PFSK-1 (cell line): Measurements from ENCODE around the gene SORD.

ENCODE experiments used
- FOXP2 ChIP-seq: optimal IDR thresholded peaks from 2 replicates; pipeline ENCODE3; 2011; ENCODE audit warnings: borderline replicate concordance, control low read depth, inconsistent platforms; ENCODE audit not compliant: insufficient read depth; ENCODE audit errors: extremely low read length, extremely low read depth
- POLR2AphosphoS5 ChIP-seq: IDR thresholded peaks from 2 replicates; pipeline ENCODE4 v1.6.1; 2012; ENCODE audit warnings: low read depth, mild to moderate bottlenecking, control low read depth, low read length, moderate library complexity
- SIN3A ChIP-seq: IDR thresholded peaks from 2 replicates; pipeline ENCODE4 v1.6.1; 2012; ENCODE audit warnings: mild to moderate bottlenecking, low read length, moderate library complexity, borderline replicate concordance; ENCODE audit not compliant: insufficient read depth
- TAF1 ChIP-seq: IDR thresholded peaks from 2 replicates; pipeline ENCODE4 v1.6.1; 2012; ENCODE audit warnings: low read length, control low read depth, borderline replicate concordance; ENCODE audit not compliant: insufficient read depth
- TF ChIP-seq, protein P1 (sequence below), 2 experiments: IDR thresholded peaks; 2 replicates each; pipeline versions ENCODE4 v1.6.1 to v1.8.0; 2011 to 2012; ENCODE audit warnings: low read depth in 2 of 2, low read length in 2 of 2, control low read depth in 1 of 2, inconsistent platforms in 1 of 2, mild to moderate bottlenecking in 1 of 2, moderate library complexity in 1 of 2; ENCODE audit not compliant: insufficient read depth in 1 of 2

SORD gene

DNA sequence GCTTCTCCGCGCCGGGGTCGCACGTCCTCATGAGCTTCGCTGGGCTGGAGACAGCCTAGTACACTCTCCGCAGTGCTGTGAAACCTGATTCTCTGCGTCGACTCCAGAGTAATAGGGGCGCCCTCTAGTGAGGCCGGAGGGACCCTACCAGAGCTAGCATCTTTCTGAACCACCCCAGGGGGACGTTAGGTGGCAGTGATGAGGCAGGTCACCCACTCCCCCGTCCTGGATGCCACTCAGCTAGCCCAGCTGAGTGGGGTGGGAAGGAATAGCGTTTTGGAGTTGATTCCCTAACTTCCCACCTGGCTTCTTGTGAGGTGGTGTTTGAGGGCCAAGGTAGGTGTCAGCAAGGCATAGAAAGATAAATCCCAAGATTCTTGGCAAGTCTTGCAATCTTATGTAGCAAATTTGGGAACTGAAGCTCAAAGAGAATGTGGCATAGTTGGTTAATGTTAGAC, 95.2 kb downstream of the SORD start:
- TF ChIP-seq SIN3A (no peak), POLR2AphosphoS5 (no peak), FOXP2 (peak; percentile 28), TAF1 (no peak)
- TF ChIP-seq, protein P1, sequence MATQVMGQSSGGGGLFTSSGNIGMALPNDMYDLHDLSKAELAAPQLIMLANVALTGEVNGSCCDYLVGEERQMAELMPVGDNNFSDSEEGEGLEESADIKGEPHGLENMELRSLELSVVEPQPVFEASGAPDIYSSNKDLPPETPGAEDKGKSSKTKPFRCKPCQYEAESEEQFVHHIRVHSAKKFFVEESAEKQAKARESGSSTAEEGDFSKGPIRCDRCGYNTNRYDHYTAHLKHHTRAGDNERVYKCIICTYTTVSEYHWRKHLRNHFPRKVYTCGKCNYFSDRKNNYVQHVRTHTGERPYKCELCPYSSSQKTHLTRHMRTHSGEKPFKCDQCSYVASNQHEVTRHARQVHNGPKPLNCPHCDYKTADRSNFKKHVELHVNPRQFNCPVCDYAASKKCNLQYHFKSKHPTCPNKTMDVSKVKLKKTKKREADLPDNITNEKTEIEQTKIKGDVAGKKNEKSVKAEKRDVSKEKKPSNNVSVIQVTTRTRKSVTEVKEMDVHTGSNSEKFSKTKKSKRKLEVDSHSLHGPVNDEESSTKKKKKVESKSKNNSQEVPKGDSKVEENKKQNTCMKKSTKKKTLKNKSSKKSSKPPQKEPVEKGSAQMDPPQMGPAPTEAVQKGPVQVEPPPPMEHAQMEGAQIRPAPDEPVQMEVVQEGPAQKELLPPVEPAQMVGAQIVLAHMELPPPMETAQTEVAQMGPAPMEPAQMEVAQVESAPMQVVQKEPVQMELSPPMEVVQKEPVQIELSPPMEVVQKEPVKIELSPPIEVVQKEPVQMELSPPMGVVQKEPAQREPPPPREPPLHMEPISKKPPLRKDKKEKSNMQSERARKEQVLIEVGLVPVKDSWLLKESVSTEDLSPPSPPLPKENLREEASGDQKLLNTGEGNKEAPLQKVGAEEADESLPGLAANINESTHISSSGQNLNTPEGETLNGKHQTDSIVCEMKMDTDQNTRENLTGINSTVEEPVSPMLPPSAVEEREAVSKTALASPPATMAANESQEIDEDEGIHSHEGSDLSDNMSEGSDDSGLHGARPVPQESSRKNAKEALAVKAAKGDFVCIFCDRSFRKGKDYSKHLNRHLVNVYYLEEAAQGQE (IDR thresholded peaks at IDR 0.05; ENCODE audit: insufficient read depth in 1 of 2, low read depth in 2 of 2, low read length in 2 of 2): no peak

DNA sequence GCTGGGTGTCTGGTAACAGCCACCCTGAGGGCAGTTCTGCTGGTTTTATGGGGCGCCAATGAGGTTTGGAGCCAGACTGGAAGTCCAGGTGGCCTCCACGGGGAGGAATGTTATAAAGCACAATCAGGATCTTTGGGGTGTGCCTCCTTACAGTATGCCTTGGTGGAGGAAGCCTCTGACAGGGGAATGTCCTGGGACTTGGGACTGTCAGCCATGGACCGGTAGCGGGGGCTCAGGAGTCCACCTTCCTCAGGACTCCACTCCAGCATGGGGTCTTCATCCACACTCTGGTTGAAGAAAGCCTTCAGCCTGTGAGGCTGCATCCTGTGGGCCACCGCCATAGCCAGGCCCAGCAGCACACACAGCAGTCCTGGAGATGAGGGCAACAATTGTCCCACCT, 96.0 kb downstream of the SORD start:
- no peak for TF ChIP-seq POLR2AphosphoS5
- TF ChIP-seq, protein P1 (IDR thresholded peaks at IDR 0.05; ENCODE audit: insufficient read depth in 1 of 2, low read depth in 2 of 2, low read length in 2 of 2): no peak

DNA sequence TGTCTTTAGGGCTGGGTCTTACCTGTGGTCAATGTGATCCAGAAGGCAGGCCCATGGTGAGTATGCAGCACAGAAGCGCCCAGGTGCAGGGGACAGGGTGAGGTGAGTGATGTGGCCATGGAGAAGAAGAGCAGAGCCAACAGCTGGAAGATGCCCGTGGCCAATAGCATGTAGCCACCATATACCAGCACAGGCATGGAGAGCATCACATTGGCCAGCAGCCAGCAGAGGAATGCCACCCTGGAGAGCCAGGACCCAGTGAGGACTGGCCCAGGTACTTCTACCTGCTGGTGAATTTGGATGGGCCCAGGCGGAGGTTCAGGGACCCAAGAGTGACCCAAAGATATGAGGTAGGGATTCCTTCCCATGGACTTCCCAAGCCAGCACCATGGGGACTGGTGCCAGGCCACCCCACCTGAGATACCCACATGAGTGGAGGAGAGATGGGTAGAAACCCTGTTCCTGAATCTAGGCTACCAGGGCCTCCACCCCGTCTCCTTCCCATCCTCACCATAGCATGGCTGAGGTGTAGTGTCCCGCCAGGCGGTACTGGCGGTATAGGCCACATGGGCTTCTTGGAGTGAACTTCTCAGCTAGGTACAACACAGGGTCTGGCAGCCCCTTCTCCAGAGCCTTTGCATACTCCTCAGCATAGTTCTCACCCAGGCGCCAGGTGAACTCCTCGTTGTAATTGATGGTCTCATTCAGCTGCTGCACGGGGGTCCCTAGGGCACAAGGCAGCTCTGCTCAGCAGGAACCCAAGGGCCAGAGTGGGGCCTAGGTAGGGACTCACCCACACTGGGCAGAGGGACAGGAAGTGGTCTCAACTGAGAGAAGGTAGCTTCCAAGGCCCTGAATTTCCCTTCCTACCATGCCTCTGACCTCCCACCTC, 97.3 kb downstream of the SORD start:
- TF ChIP-seq TAF1 (no peak), POLR2AphosphoS5 (no peak), SIN3A (no peak), FOXP2 (no peak)
- TF ChIP-seq, protein P1 (IDR thresholded peaks at IDR 0.05; ENCODE audit: insufficient read depth in 1 of 2, low read depth in 2 of 2, low read length in 2 of 2): no peak

DNA sequence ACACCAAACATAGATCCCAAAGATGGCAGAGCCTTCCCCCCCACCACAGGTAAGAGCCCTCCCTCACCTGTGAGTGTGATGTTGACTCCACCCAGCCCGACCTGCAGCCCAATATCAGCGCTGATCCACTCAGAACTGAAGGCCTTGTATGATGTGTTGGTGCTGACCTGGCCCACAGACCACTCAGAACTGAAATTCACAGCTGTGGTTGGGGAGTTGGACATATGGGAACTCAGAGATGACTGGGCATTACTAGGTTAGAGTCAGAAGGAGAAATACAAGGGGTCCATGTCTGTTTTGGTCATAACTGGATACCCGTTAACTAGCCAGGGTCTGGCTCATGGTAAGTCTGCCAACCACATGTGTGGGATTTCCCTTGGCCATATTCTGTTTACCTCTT, 98.0 kb downstream of the SORD start:
- TF ChIP-seq TAF1: no peak
- TF ChIP-seq, protein P1 (IDR thresholded peaks at IDR 0.05; ENCODE audit: insufficient read depth in 1 of 2, low read depth in 2 of 2, low read length in 2 of 2): no peak
- no peak for TF ChIP-seq FOXP2
- no peak for TF ChIP-seq POLR2AphosphoS5
- no peak for TF ChIP-seq SIN3A
